Stimulated activated CD8-positive, alpha-beta memory T cell treated with anti-CD3 and anti-CD28 coated beads, Interleukin-4, amount 100 ng/mL, for 4 hours (primary cell): ENCODE measurements around the gene BIRC6.
"Not testable (repeated sequence)": the region's sequence is repeated elsewhere in the genome, so short reads cannot be mapped to it uniquely, and the experiment has no call there.

ENCODE experiments used
- DNase-seq, 2 donors: peaks; one replicate each; pipeline ENCODE4 v3.0.0-alpha.2; 2020; ENCODE audit warnings: low read depth in 2 of 2, low spot score in 1 of 2

BIRC6 gene

GRCh38 chr2:32498306-32498705 lies 141.5 kb downstream of the BIRC6 start:
- no peak for DNase-seq

- DNase-seq: no peak
These were observed 146.1 kb downstream of the BIRC6 start for GRCh38 chr2:32502941-32503340.

GRCh38 chr2:32504877-32505478 lies 148.2 kb downstream of the BIRC6 start:
- no peak for DNase-seq

GRCh38 chr2:32506446-32506845 lies 149.6 kb downstream of the BIRC6 start:
- DNase-seq: no peak

GRCh38 chr2:32514946-32515345 lies 158.1 kb downstream of the BIRC6 start:
- no peak for DNase-seq

- DNase-seq: no peak
These were observed 159.7 kb downstream of the BIRC6 start for GRCh38 chr2:32516567-32516966.

GRCh38 chr2:32522770-32523169 lies 165.9 kb downstream of the BIRC6 start:
- DNase-seq: no peak

GRCh38 chr2:32523686-32524085 lies 166.9 kb downstream of the BIRC6 start:
- DNase-seq: no peak

- no peak for DNase-seq
These were observed 175.5 kb downstream of the BIRC6 start for GRCh38 chr2:32532341-32532740.

GRCh38 chr2:32532961-32533360 lies 176.1 kb downstream of the BIRC6 start:
- no peak for DNase-seq

GRCh38 chr2:32534831-32535230 lies 178.0 kb downstream of the BIRC6 start:
- DNase-seq: no peak

GRCh38 chr2:32538735-32539134 lies 181.9 kb downstream of the BIRC6 start:
- DNase-seq: no peak

GRCh38 chr2:32552483-32552882 lies 195.7 kb downstream of the BIRC6 start:
- not testable (repeated sequence) for DNase-seq

- no peak for DNase-seq
These were observed 197.1 kb downstream of the BIRC6 start for GRCh38 chr2:32553829-32554432.

- DNase-seq: no peak
These were observed 201.7 kb downstream of the BIRC6 start for GRCh38 chr2:32558492-32558891.

- DNase-seq: no peak
These were observed 202.3 kb downstream of the BIRC6 start for GRCh38 chr2:32559136-32559535.

- no peak for DNase-seq
These were observed 206.1 kb downstream of the BIRC6 start for GRCh38 chr2:32562906-32563305.

- no peak for DNase-seq
These were observed 207.7 kb downstream of the BIRC6 start for GRCh38 chr2:32564417-32565035.

GRCh38 chr2:32565902-32566301 lies 209.1 kb downstream of the BIRC6 start:
- DNase-seq: no peak

GRCh38 chr2:32572030-32572429 lies 215.2 kb downstream of the BIRC6 start:
- no peak for DNase-seq

- no peak for DNase-seq
These were observed 215.9 kb downstream of the BIRC6 start for GRCh38 chr2:32572737-32573136.

- no peak for DNase-seq
These were observed 235.0 kb downstream of the BIRC6 start for GRCh38 chr2:32591669-32592463.
